K562 (cell line): ENCODE data around the gene CDC14B. TPM values are rescaled to one million over a fixed set of nuclear protein-coding genes. Genes with fewer than 3 reads are reported as not detected.

Source experiments
- ATAC-seq: fragments of 200-7000 bp; cut with Tn5 transposase; 3 replicates; pipeline ENCODE4 v1.9.1; 2020; ENCODE audit warnings: moderate library complexity
- BruUV-seq: library from RNA; stranded (reverse); fragments of 400-500 nt; replicated peaks from 2 replicates; lab custom pipeline; 2021; lab: Mats Ljungman, UMichigan
- CTCF ChIA-PET: fragments of 300-600 bp; formaldehyde crosslinking; extraction: SDS; loops from one replicate; lab custom pipeline; 2021; ENCODE audit warnings: low intra/inter-chr PET ratio; lab: Yijun Ruan, JAX
- POLR2A ChIA-PET: fragments of 300-600, 350-650 bp; sonication (Branson Sonifier 250); formaldehyde crosslinking; extraction: SDS; loops from one replicate; lab custom pipeline; 2021; ENCODE audit warnings: antibody characterized with exemption, inconsistent platforms; lab: Yijun Ruan, JAX
- DNase-seq, 4 experiments: peaks; one replicate each; pipeline versions ENCODE4 v3.0.0 to v3.0.0-alpha.2; 2011 to 2018; ENCODE audit warnings: low spot score in 3 of 4, mixed read lengths in 3 of 4; ENCODE audit errors: extremely low read depth in 1 of 4
- FAIRE-seq: peaks from 2 replicates; lab custom pipeline; 2011; peaks lifted over from hg19 to GRCh38; lab: Jason Lieb, UNC
- H2AFZ ChIP-seq: 2 replicates; pipeline ENCODE4 v1.6.0; 2011; ENCODE audit warnings: low read depth, low read length, control low read depth, inconsistent platforms
- H3K27ac ChIP-seq: fragments of 200-600 bp; 3 replicates; pipeline ENCODE4 v1.8.0; 2011; ENCODE audit warnings: low read depth, mild to moderate bottlenecking, control low read depth, inconsistent platforms, low read length, moderate library complexity, mixed read lengths; ENCODE audit errors: extremely low read depth
- H3K27me3 ChIP-seq, 2 experiments: fragments of 300-600 bp in 1 of 2; 2 replicates in 1 of 2; 3 replicates in 1 of 2; pipeline versions ENCODE4 v1.6.0 to v1.8.0; 2011; ENCODE audit warnings: inconsistent platforms in 2 of 2, low read length in 2 of 2, mild to moderate bottlenecking in 1 of 2, mixed read lengths in 1 of 2, moderate library complexity in 1 of 2; ENCODE audit not compliant: control insufficient read depth in 2 of 2, insufficient read depth in 2 of 2
- H3K36me3 ChIP-seq: fragments of 300-600 bp; 3 replicates; pipeline ENCODE4 v1.8.0; 2011; ENCODE audit warnings: mild to moderate bottlenecking, low read length, inconsistent platforms; ENCODE audit not compliant: control insufficient read depth, insufficient read depth
- H3K4me1 ChIP-seq, 2 experiments: fragments of 200-600 bp in 1 of 2; replicated peaks in 1 of 2; 2 replicates in 1 of 2; 3 replicates in 1 of 2; pipeline versions ENCODE4 v1.5.1 to v1.8.0; 2011; ENCODE audit warnings: inconsistent platforms in 2 of 2, low read length in 2 of 2, mild to moderate bottlenecking in 1 of 2, mixed read lengths in 1 of 2, moderate library complexity in 1 of 2; ENCODE audit not compliant: control insufficient read depth in 2 of 2, insufficient read depth in 2 of 2
- H3K4me2 ChIP-seq: 2 replicates; pipeline ENCODE4 v1.6.1; 2011; ENCODE audit warnings: low read length, control low read depth, inconsistent platforms, mixed read lengths; ENCODE audit not compliant: insufficient read depth
- H3K4me3 ChIP-seq: fragments of 200-600 bp; sonication (generic), shearing (Covaris generic); 2 replicates; pipeline ENCODE4 v1.5.1; 2016; ENCODE audit warnings: control low read depth, inconsistent platforms
- H3K79me2 ChIP-seq: fragments of 200-600 bp; 3 replicates; pipeline ENCODE4 v1.8.0; 2011; ENCODE audit warnings: low read length, inconsistent platforms; ENCODE audit not compliant: control insufficient read depth, insufficient read depth
- H3K9ac ChIP-seq, 2 experiments: 2 replicates each; pipeline versions ENCODE4 v1.6.0 to v1.6.1; 2011; ENCODE audit warnings: low read depth in 2 of 2, low read length in 2 of 2, control low read depth in 1 of 2, inconsistent platforms in 1 of 2, mild to moderate bottlenecking in 1 of 2, mixed read lengths in 1 of 2; ENCODE audit not compliant: insufficient read depth in 1 of 2
- H3K9me1 ChIP-seq: one replicate; pipeline ENCODE4 v1.6.0; 2011; ENCODE audit warnings: inconsistent platforms, mild to moderate bottlenecking, low read length, moderate library complexity; ENCODE audit not compliant: control insufficient read depth, insufficient read depth
- H3K9me3 ChIP-seq: replicated peaks from 2 replicates; pipeline ENCODE4 v1.5.1; 2011; ENCODE audit warnings: low read depth, low read length, inconsistent platforms; ENCODE audit not compliant: control insufficient read depth, insufficient read depth
- H4K20me1 ChIP-seq: replicated peaks from 2 replicates; pipeline ENCODE4 v1.6.1; 2011; ENCODE audit warnings: low read length, inconsistent platforms, mixed read lengths; ENCODE audit not compliant: control insufficient read depth, insufficient read depth
- CREB1 ChIP-seq, 2 experiments: sonication (generic) in 1 of 2; formaldehyde crosslinking in 1 of 2; IDR thresholded peaks; 2 replicates each; pipeline versions ENCODE4 v1.6.1 to v1.8.0; 2012 to 2022; ENCODE audit warnings: inconsistent platforms in 1 of 2, mild to moderate bottlenecking in 1 of 2, missing genetic modification reagents in 1 of 2, moderate library complexity in 1 of 2
- PHF8 ChIP-seq: fragments of 200-600 bp; sonication (generic); IDR thresholded peaks from 2 replicates; pipeline ENCODE4 v1.6.1; 2012; ENCODE audit warnings: mixed run types, mild to moderate bottlenecking, inconsistent platforms, low read length, moderate library complexity, borderline replicate concordance
- POLR2G ChIP-seq: fragments of 200-400 bp; formaldehyde crosslinking; IDR thresholded peaks from 2 replicates; pipeline ENCODE4 v1.6.1; 2017; ENCODE audit warnings: low read depth, mild to moderate bottlenecking, antibody characterized with exemption, low read length, moderate library complexity
- SP1 ChIP-seq: sonication (generic); formaldehyde crosslinking; IDR thresholded peaks from 2 replicates; pipeline ENCODE4 v1.8.1; 2022; ENCODE audit warnings: mild to moderate bottlenecking, missing genetic modification reagents
- ZFX ChIP-seq: sonication (generic); formaldehyde crosslinking; IDR thresholded peaks from 2 replicates; pipeline ENCODE4 v1.8.0; 2022; ENCODE audit warnings: mild to moderate bottlenecking, missing genetic modification reagents, moderate library complexity
- whole genome bisulfite sequencing: fragments of 100-300 bp; shearing (Covaris generic); methylation state at CpG from one replicate; pipeline ENCODE4 v1.1.6; 2016; ENCODE audit warnings: low coverage, mixed read lengths; ENCODE audit not compliant: insufficient coverage; ENCODE audit errors: missing lambda C conversion rate; 5-methylcytosine and 5-hydroxymethylcytosine counted together
- in situ Hi-C: fragments of 300-500 bp; cut with MboI; formaldehyde crosslinking; loops from 4 replicates; pipeline ENCODE4 v1.15.0; 2018; ENCODE audit warnings: inconsistent platforms, mixed read lengths
- intact Hi-C: fragments of 100-400 bp; cut with micrococcal nuclease; formaldehyde crosslinking; loops from 2 replicates; pipeline ENCODE4 v1.14.2; 2022
- polyA plus RNA-seq, 8 experiments: library from polyadenylated mRNA; depleted of rRNA in 4 of 8; stranded (reverse) in 5 of 8; unstranded in 3 of 8; fragments of >200 nt; fragmentation: Nextera tagmentation in 2 of 8; fragmentation: Illumina TruSeq in 1 of 8; extraction: Ambion mirVana in 2 of 8; extraction: Trizol in 1 of 8; gene quantifications; 2 replicates each; pipeline versions ENCODE4 v1.2.1 to v1.2.3, GENCODE V29; 2011 to 2014; ENCODE audit warnings: inconsistent platforms in 1 of 8, missing spikeins in 1 of 8
- total RNA-seq, 7 experiments: library from RNA; depleted of rRNA in 6 of 7; stranded (reverse); fragments of >200 nt in 6 of 7; fragmentation: Illumina TruSeq in 2 of 7; extraction: Trizol in 2 of 7; gene quantifications; 2 replicates each; pipeline versions ENCODE4 v1.2.1 to v1.2.3, GENCODE V29; 2011 to 2021; ENCODE audit warnings: low replicate concordance in 1 of 7

CDC14B gene
- total and polyA plus RNA-seq, 9 of the 15 experiments (the other 6 are each of a cell fraction or from before 2014, with no cell fraction given): 1.4 to 6.0 (median 3.8) TPM

DNA sequence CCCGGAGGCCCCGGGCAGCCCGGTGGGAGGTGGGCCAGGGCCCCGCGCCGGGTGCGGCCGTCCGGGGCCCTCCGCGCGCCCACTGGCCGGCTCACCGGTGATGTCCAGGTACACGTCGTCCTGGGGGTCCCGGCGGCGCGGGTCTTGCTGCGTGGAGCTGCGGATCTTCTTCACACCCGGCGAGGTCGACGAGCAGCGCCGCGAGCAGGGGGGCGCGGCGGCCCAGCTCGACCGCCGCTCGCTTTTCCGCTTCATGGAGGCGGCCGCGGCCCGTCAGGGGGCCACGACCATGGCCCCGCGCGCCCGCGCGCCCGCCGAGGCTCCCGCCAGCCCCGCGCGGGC, 548 bp downstream of the CDC14B start:
- H3K9me3 ChIP-seq: no peaks in the 10 kb centered on the region
- ChIA-PET CTCF (no interaction called here), POLR2A (interaction anchor here (0.7 to 2.9 kb wide), 5 partner anchors 11 to 36 kb away, joined by 3 to 15 read pairs (median 3); partner anchors contain the start of gene PRXL2C)
- peaks cover 0 to 3% of the 10 kb centered on the region in 2 experiments; a peak in 1 of 5 replicates for H3K27me3 ChIP-seq
- intact Hi-C loops: no loop called here
- H3K79me2 ChIP-seq: no peaks in the 10 kb centered on the region; the same call in 2 of the 3 replicates
- WGBS: 1% methylated on average over 22 of the region's 54 CpGs
- peaks cover 0 to 18% of the 10 kb centered on the region in 2 experiments; a peak in 3 of 5 replicates for H3K4me1 ChIP-seq
- no peak for FAIRE-seq
- no TSS peak for BruUV-seq
- DNase-seq: no peak
- in situ Hi-C loops: no loop called here
- H3K9me1 ChIP-seq: no peaks in the 10 kb centered on the region
- H3K9ac ChIP-seq: peak overlapping the region; percentile 28 to 92; a peak in 3 of 4 replicates
- peak overlapping the region; percentile 54; the same call in 1 of the 2 replicates for H3K4me2 ChIP-seq
- H4K20me1 ChIP-seq: peaks cover 5% of the 10 kb centered on the region; the same call in 1 of the 2 replicates
- 0 out of 2 replicates have a peak overlapping the region, but pooled peaks have one; percentile 60 for H2AFZ ChIP-seq
- no peaks in the 10 kb centered on the region for H3K36me3 ChIP-seq
- no peak overlapping the region for H3K27ac ChIP-seq
- ATAC-seq: no peak
- TF ChIP-seq SP1 (CRISPR knock-in tag) (no peak), POLR2G (peak; percentile 10; the same call in 1 of the 2 replicates), PHF8 (peak; percentile 36; the same call in 1 of the 2 replicates), ZFX (peak; percentile 39), CREB1 (IDR thresholded peaks at IDR 0.05) (no peak), CREB1 (CRISPR knock-in tag; IDR thresholded peaks at IDR 0.05) (no peak)
- H3K4me3 ChIP-seq: peak overlapping the region; percentile 51
